ENCODE results near the gene IFNE.
"Not testable (repeated sequence)": the region's sequence is repeated elsewhere in the genome, so short reads cannot be mapped to it uniquely, and the experiment has no call there.

The IFNE gene

GRCh38 chr9:21455320-21455719 lies 26.8 kb downstream of the IFNE start:
- H3K36me3 ChIP-seq (ENCODE audit: control insufficient read depth, insufficient read depth, low read length): no peaks in the 10 kb centered on the region
- H3K27ac ChIP-seq (ENCODE audit: insufficient read depth, low read depth, low read length, poor library complexity, severe bottlenecking): no peak overlapping the region
- H3K27me3 ChIP-seq (ENCODE audit: control insufficient read depth, insufficient read depth, low read length, poor library complexity, severe bottlenecking): no peaks in the 10 kb centered on the region
- H3K9me3 ChIP-seq (ENCODE audit: control insufficient read depth, low read length): no peaks in the 10 kb centered on the region
- no peak overlapping the region for H3K4me3 ChIP-seq (ENCODE audit: insufficient read depth, low read depth, low read length)
- no peaks in the 10 kb centered on the region for H3K4me1 ChIP-seq (ENCODE audit: control insufficient read depth, insufficient read depth, low read length)

- Histone ChIP-seq H3K4me1 (ENCODE audit: control insufficient read depth, insufficient read depth, low read length) (no peaks in the 10 kb centered on the region), H3K9me3 (ENCODE audit: control insufficient read depth, low read length) (no peaks in the 10 kb centered on the region), H3K36me3 (ENCODE audit: control insufficient read depth, insufficient read depth, low read length) (no peaks in the 10 kb centered on the region), H3K27me3 (ENCODE audit: control insufficient read depth, insufficient read depth, low read length, poor library complexity, severe bottlenecking) (no peaks in the 10 kb centered on the region), H3K27ac (ENCODE audit: insufficient read depth, low read depth, low read length, poor library complexity, severe bottlenecking) (no peak overlapping the region), H3K4me3 (ENCODE audit: insufficient read depth, low read depth, low read length) (no peak overlapping the region)
- WGBS, 2 experiments: 92 to 100% methylated on average over 1 to 2 of the region's 2 CpGs
Observed at GRCh38 chr9:21454149-21454548, 28.0 kb downstream of the IFNE start.

GRCh38 chr9:21452681-21453080 lies 29.4 kb downstream of the IFNE start:
- Histone ChIP-seq H3K27me3 (ENCODE audit: control insufficient read depth, insufficient read depth, low read length, poor library complexity, severe bottlenecking) (no peaks in the 10 kb centered on the region), H3K9me3 (ENCODE audit: control insufficient read depth, low read length) (no peaks in the 10 kb centered on the region), H3K4me3 (ENCODE audit: insufficient read depth, low read depth, low read length) (no peak overlapping the region), H3K27ac (ENCODE audit: insufficient read depth, low read depth, low read length, poor library complexity, severe bottlenecking) (no peak overlapping the region), H3K4me1 (ENCODE audit: control insufficient read depth, insufficient read depth, low read length) (no peaks in the 10 kb centered on the region), H3K36me3 (ENCODE audit: control insufficient read depth, insufficient read depth, low read length) (no peaks in the 10 kb centered on the region)
- WGBS, 2 experiments: 89 to 94% methylated on average over 4 of the region's 4 CpGs

GRCh38 chr9:21450733-21451394 lies 31.2 kb downstream of the IFNE start:
- H3K27ac ChIP-seq (ENCODE audit: insufficient read depth, low read depth, low read length, poor library complexity, severe bottlenecking): no peak overlapping the region

GRCh38 chr9:21449312-21449711 lies 32.8 kb downstream of the IFNE start:
- not testable (repeated sequence) for H3K27me3 ChIP-seq (ENCODE audit: control insufficient read depth, insufficient read depth, low read length, poor library complexity, severe bottlenecking); H3K4me1 ChIP-seq (ENCODE audit: control insufficient read depth, insufficient read depth, low read length); H3K27ac ChIP-seq (ENCODE audit: insufficient read depth, low read depth, low read length, poor library complexity, severe bottlenecking); H3K4me3 ChIP-seq (ENCODE audit: insufficient read depth, low read depth, low read length); H3K36me3 ChIP-seq (ENCODE audit: control insufficient read depth, insufficient read depth, low read length); H3K9me3 ChIP-seq (ENCODE audit: control insufficient read depth, low read length)
- 91 to 96% methylated on average over 5 of the region's 5 CpGs for WGBS, 2 experiments

More at GRCh38 chr9:21450733-21451394, 31.2 kb downstream of the IFNE start:
- 79 to 94% methylated on average over 3 to 4 of the region's 4 CpGs for WGBS, 2 experiments
- Histone ChIP-seq H3K4me1 (ENCODE audit: control insufficient read depth, insufficient read depth, low read length) (no peaks in the 10 kb centered on the region), H3K36me3 (ENCODE audit: control insufficient read depth, insufficient read depth, low read length) (no peaks in the 10 kb centered on the region), H3K4me3 (ENCODE audit: insufficient read depth, low read depth, low read length) (no peak overlapping the region), H3K9me3 (ENCODE audit: control insufficient read depth, low read length) (no peaks in the 10 kb centered on the region), H3K27me3 (ENCODE audit: control insufficient read depth, insufficient read depth, low read length, poor library complexity, severe bottlenecking) (no peaks in the 10 kb centered on the region)

GRCh38 chr9:21443849-21444625 lies 38.1 kb downstream of the IFNE start:
- WGBS, 2 experiments: 93 to 96% methylated on average over 4 of the region's 4 CpGs
- Histone ChIP-seq H3K36me3 (ENCODE audit: control insufficient read depth, insufficient read depth, low read length) (no peaks in the 10 kb centered on the region), H3K27ac (ENCODE audit: insufficient read depth, low read depth, low read length, poor library complexity, severe bottlenecking) (no peak overlapping the region), H3K9me3 (ENCODE audit: control insufficient read depth, low read length) (no peaks in the 10 kb centered on the region), H3K4me1 (ENCODE audit: control insufficient read depth, insufficient read depth, low read length) (no peaks in the 10 kb centered on the region), H3K27me3 (ENCODE audit: control insufficient read depth, insufficient read depth, low read length, poor library complexity, severe bottlenecking) (no peaks in the 10 kb centered on the region), H3K4me3 (ENCODE audit: insufficient read depth, low read depth, low read length) (no peak overlapping the region)

- 88 to 98% methylated on average over 4 of the region's 4 CpGs for WGBS, 2 experiments
- Histone ChIP-seq H3K4me1 (ENCODE audit: control insufficient read depth, insufficient read depth, low read length) (no peaks in the 10 kb centered on the region), H3K9me3 (ENCODE audit: control insufficient read depth, low read length) (no peaks in the 10 kb centered on the region), H3K36me3 (ENCODE audit: control insufficient read depth, insufficient read depth, low read length) (no peaks in the 10 kb centered on the region), H3K27ac (ENCODE audit: insufficient read depth, low read depth, low read length, poor library complexity, severe bottlenecking) (no peak within 1 kb of the TSS), H3K27me3 (ENCODE audit: control insufficient read depth, insufficient read depth, low read length, poor library complexity, severe bottlenecking) (no peaks in the 10 kb centered on the region), H3K4me3 (ENCODE audit: insufficient read depth, low read depth, low read length) (no peak within 1 kb of the TSS)
Observed at GRCh38 chr9:21440139-21440538, 42.0 kb downstream of the IFNE start, which contains the start of gene IFNA1. TSS of gene IFNA1 (plus strand) at chr9:21440439. CDS start at chr9:21440508, 69 bp downstream.

GRCh38 chr9:21435015-21435383 lies 47.1 kb downstream of the IFNE start:
- H3K4me1 ChIP-seq (ENCODE audit: control insufficient read depth, insufficient read depth, low read length); H3K27me3 ChIP-seq (ENCODE audit: control insufficient read depth, insufficient read depth, low read length, poor library complexity, severe bottlenecking); H3K27ac ChIP-seq (ENCODE audit: insufficient read depth, low read depth, low read length, poor library complexity, severe bottlenecking); H3K36me3 ChIP-seq (ENCODE audit: control insufficient read depth, insufficient read depth, low read length); H3K4me3 ChIP-seq (ENCODE audit: insufficient read depth, low read depth, low read length); H3K9me3 ChIP-seq (ENCODE audit: control insufficient read depth, low read length): not testable (repeated sequence)
- WGBS, 2 experiments: 81 to 84% methylated on average over 4 to 7 of the region's 7 CpGs

GRCh38 chr9:21434202-21435014 lies 47.7 kb downstream of the IFNE start:
- H3K27me3 ChIP-seq (ENCODE audit: control insufficient read depth, insufficient read depth, low read length, poor library complexity, severe bottlenecking): no peaks in the 10 kb centered on the region
- no peak overlapping the region for H3K4me3 ChIP-seq (ENCODE audit: insufficient read depth, low read depth, low read length)
- no peaks in the 10 kb centered on the region for H3K9me3 ChIP-seq (ENCODE audit: control insufficient read depth, low read length)
- no peak overlapping the region for H3K27ac ChIP-seq (ENCODE audit: insufficient read depth, low read depth, low read length, poor library complexity, severe bottlenecking)
- 64 to 70% methylated on average over 8 to 9 of the region's 9 CpGs for WGBS, 2 experiments
- no peaks in the 10 kb centered on the region for H3K36me3 ChIP-seq (ENCODE audit: control insufficient read depth, insufficient read depth, low read length)
- H3K4me1 ChIP-seq (ENCODE audit: control insufficient read depth, insufficient read depth, low read length): peaks cover 2% of the 10 kb centered on the region
